ENCODE results near the gene CCL23.

Gene CCL23

GRCh38 chr17:36036235-36036634 is 18.5 kb upstream of the CCL23 start:
- CTCF ChIA-PET, result no interaction called here
- POLR2A ChIA-PET, result no interaction called here
- TF ChIP-seq L3MBTL2 (conservative IDR thresholded peaks at IDR 0.05) (no peak), TARDBP (IDR thresholded peaks at IDR 0.05) (no peak), LEF1 (IDR thresholded peaks at IDR 0.05; ENCODE audit: borderline replicate concordance) (no peak), FOXK2 (IDR thresholded peaks at IDR 0.05) (no peak), SUZ12 (IDR thresholded peaks at IDR 0.05) (no peak), ELF4 (IDR thresholded peaks at IDR 0.05) (no peak), NFRKB (IDR thresholded peaks at IDR 0.05) (no peak), FOXM1 (IDR thresholded peaks at IDR 0.05; ENCODE audit: borderline replicate concordance) (no peak), HDGF (IDR thresholded peaks at IDR 0.05; ENCODE audit: borderline replicate concordance) (no peak)
- no peak for DNase-seq (ENCODE audit: extremely low spot score)

- TF ChIP-seq ELF4 (IDR thresholded peaks at IDR 0.05) (no peak), PKNOX1 (IDR thresholded peaks at IDR 0.05) (no peak), FOXA1 (IDR thresholded peaks at IDR 0.05) (no peak), SUZ12 (IDR thresholded peaks at IDR 0.05) (no peak), NFRKB (IDR thresholded peaks at IDR 0.05) (no peak), ARNT (IDR thresholded peaks at IDR 0.05) (no peak), ZNF384 (IDR thresholded peaks at IDR 0.05) (no peak), FOXK2 (IDR thresholded peaks at IDR 0.05) (no peak), CTBP1 (IDR thresholded peaks at IDR 0.05; ENCODE audit: borderline replicate concordance) (no peak), HDGF (IDR thresholded peaks at IDR 0.05; ENCODE audit: borderline replicate concordance) (no peak), LEF1 (IDR thresholded peaks at IDR 0.05; ENCODE audit: borderline replicate concordance) (no peak), BHLHE40 (IDR thresholded peaks at IDR 0.05; ENCODE audit: borderline replicate concordance) (no peak), L3MBTL2 (conservative IDR thresholded peaks at IDR 0.05) (no peak), TARDBP (IDR thresholded peaks at IDR 0.05) (no peak), FOXM1 (IDR thresholded peaks at IDR 0.05; ENCODE audit: borderline replicate concordance) (no peak), SP1 (IDR thresholded peaks at IDR 0.05) (no peak)
- CTCF ChIA-PET, result no interaction called here
- no peak for DNase-seq (ENCODE audit: extremely low spot score)
Measured at GRCh38 chr17:36034127-36034526, 16.4 kb upstream of the CCL23 start.

GRCh38 chr17:36030956-36031355 is 13.2 kb upstream of the CCL23 start:
- ChIA-PET CTCF (interaction anchor here (0.7 kb wide), 1 partner anchor 1096 kb away, joined by 6 read pairs; no protein-coding TSS in a partner anchor), POLR2A (no interaction called here)
- TF ChIP-seq PKNOX1 (IDR thresholded peaks at IDR 0.05), result no peak
- no peak for TF ChIP-seq FOXM1 (IDR thresholded peaks at IDR 0.05; ENCODE audit: borderline replicate concordance)
- no peak for TF ChIP-seq L3MBTL2 (conservative IDR thresholded peaks at IDR 0.05)
- TF ChIP-seq ARNT (IDR thresholded peaks at IDR 0.05), result no peak
- TF ChIP-seq FOXA1 (IDR thresholded peaks at IDR 0.05), result no peak
- TF ChIP-seq SP1 (IDR thresholded peaks at IDR 0.05), result no peak
- TF ChIP-seq CTBP1 (IDR thresholded peaks at IDR 0.05; ENCODE audit: borderline replicate concordance), result no peak
- no peak for TF ChIP-seq BHLHE40 (IDR thresholded peaks at IDR 0.05; ENCODE audit: borderline replicate concordance)
- TF ChIP-seq SUZ12 (IDR thresholded peaks at IDR 0.05), result no peak
- no peak for DNase-seq (ENCODE audit: extremely low spot score)

More at GRCh38 chr17:36034127-36034526, 16.4 kb upstream of the CCL23 start:
- POLR2A ChIA-PET, result no interaction called here

- CTCF ChIA-PET, result no interaction called here
- DNase-seq (ENCODE audit: extremely low spot score), result no peak
- POLR2A ChIA-PET, result no interaction called here
- TF ChIP-seq SP1 (IDR thresholded peaks at IDR 0.05) (no peak), L3MBTL2 (conservative IDR thresholded peaks at IDR 0.05) (no peak), PKNOX1 (IDR thresholded peaks at IDR 0.05) (peak; percentile 23; the same call in 1 of the 2 replicates), BHLHE40 (IDR thresholded peaks at IDR 0.05; ENCODE audit: borderline replicate concordance) (no peak), TARDBP (IDR thresholded peaks at IDR 0.05) (no peak), FOXK2 (IDR thresholded peaks at IDR 0.05) (no peak)
Measured at GRCh38 chr17:36027761-36028160, 10.0 kb upstream of the CCL23 start.

GRCh38 chr17:36024106-36024869 is 6.5 kb upstream of the CCL23 start:
- TF ChIP-seq LEF1 (IDR thresholded peaks at IDR 0.05; ENCODE audit: borderline replicate concordance), result no peak
- no peak for TF ChIP-seq PKNOX1 (IDR thresholded peaks at IDR 0.05)
- TF ChIP-seq FOXK2 (IDR thresholded peaks at IDR 0.05), result no peak
- TF ChIP-seq ZNF384 (IDR thresholded peaks at IDR 0.05), result no peak
- no peak for TF ChIP-seq L3MBTL2 (conservative IDR thresholded peaks at IDR 0.05)
- TF ChIP-seq FOXA1 (IDR thresholded peaks at IDR 0.05), result no peak
- TF ChIP-seq HDGF (IDR thresholded peaks at IDR 0.05; ENCODE audit: borderline replicate concordance), result no peak
- no peak for TF ChIP-seq CTBP1 (IDR thresholded peaks at IDR 0.05; ENCODE audit: borderline replicate concordance)
- CTCF ChIA-PET, result no interaction called here
- DNase-seq (ENCODE audit: extremely low spot score), result no peak
- POLR2A ChIA-PET, result no interaction called here

- no peak for DNase-seq (ENCODE audit: extremely low spot score)
- TF ChIP-seq PKNOX1 (IDR thresholded peaks at IDR 0.05), result no peak
- no peak for TF ChIP-seq FOXK2 (IDR thresholded peaks at IDR 0.05)
- TF ChIP-seq NFRKB (IDR thresholded peaks at IDR 0.05), result no peak
- TF ChIP-seq SP1 (IDR thresholded peaks at IDR 0.05), result no peak
- TF ChIP-seq FOXM1 (IDR thresholded peaks at IDR 0.05; ENCODE audit: borderline replicate concordance), result no peak
- TF ChIP-seq LEF1 (IDR thresholded peaks at IDR 0.05; ENCODE audit: borderline replicate concordance), result no peak
- POLR2A ChIA-PET, result no interaction called here
- CTCF ChIA-PET, result no interaction called here
Measured at GRCh38 chr17:36019423-36019822, 1.7 kb upstream of the CCL23 start.

Data from HEK293T (cell line).